NCI-H82 treated with DMSO at 0.1 percent for 48 hours (cell line): ENCODE measurements around the gene ATP6V0C.
"Not testable (repeated sequence)": the region's sequence is repeated elsewhere in the genome, so short reads cannot be mapped to it uniquely, and the experiment has no call there.

Experiments
- DNase-seq: peaks from one replicate; lab custom pipeline; 2025; ENCODE audit not compliant: unreplicated experiment; lab: John Stamatoyannopoulos, UW

ATP6V0C gene

GRCh38 chr16:2540912-2541311 lies 27.2 kb downstream of the ATP6V0C start:
- not testable (repeated sequence) for DNase-seq

GRCh38 chr16:2541409-2541808 lies 27.7 kb downstream of the ATP6V0C start:
- not testable (repeated sequence) for DNase-seq

- not testable (repeated sequence) for DNase-seq
Measured at GRCh38 chr16:2543771-2544170, 30.0 kb downstream of the ATP6V0C start.

- not testable (repeated sequence) for DNase-seq
Measured at GRCh38 chr16:2550283-2550878, 36.6 kb downstream of the ATP6V0C start.

GRCh38 chr16:2551420-2551889 lies 37.7 kb downstream of the ATP6V0C start:
- DNase-seq: not testable (repeated sequence)

- DNase-seq: not testable (repeated sequence)
Measured at GRCh38 chr16:2554709-2555425, 41.1 kb downstream of the ATP6V0C start.

GRCh38 chr16:2557150-2557549 lies 43.4 kb downstream of the ATP6V0C start:
- DNase-seq: not testable (repeated sequence)

GRCh38 chr16:2560131-2560797 lies 46.5 kb downstream of the ATP6V0C start:
- not testable (repeated sequence) for DNase-seq

GRCh38 chr16:2560798-2561133 lies 47.0 kb downstream of the ATP6V0C start:
- DNase-seq: not testable (repeated sequence)

- not testable (repeated sequence) for DNase-seq
Measured at GRCh38 chr16:2567506-2567905, 53.8 kb downstream of the ATP6V0C start.

GRCh38 chr16:2568573-2568972 lies 54.8 kb downstream of the ATP6V0C start:
- not testable (repeated sequence) for DNase-seq
